Stimulated activated CD8-positive, alpha-beta memory T cell treated with anti-CD3 and anti-CD28 coated beads, Interleukin-15, amount 100 ng/mL, for 24 hours (primary cell): ENCODE measurements around the gene FAM24B.
"Not testable (repeated sequence)": the region's sequence is repeated elsewhere in the genome, so short reads cannot be mapped to it uniquely, and the experiment has no call there.

ENCODE experiments used
- DNase-seq: peaks from one replicate; pipeline ENCODE4 v3.0.0-alpha.2; 2020; ENCODE audit warnings: low read depth

FAM24B gene, protein sequence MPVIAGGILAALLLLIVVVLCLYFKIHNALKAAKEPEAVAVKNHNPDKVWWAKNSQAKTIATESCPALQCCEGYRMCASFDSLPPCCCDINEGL

DNA sequence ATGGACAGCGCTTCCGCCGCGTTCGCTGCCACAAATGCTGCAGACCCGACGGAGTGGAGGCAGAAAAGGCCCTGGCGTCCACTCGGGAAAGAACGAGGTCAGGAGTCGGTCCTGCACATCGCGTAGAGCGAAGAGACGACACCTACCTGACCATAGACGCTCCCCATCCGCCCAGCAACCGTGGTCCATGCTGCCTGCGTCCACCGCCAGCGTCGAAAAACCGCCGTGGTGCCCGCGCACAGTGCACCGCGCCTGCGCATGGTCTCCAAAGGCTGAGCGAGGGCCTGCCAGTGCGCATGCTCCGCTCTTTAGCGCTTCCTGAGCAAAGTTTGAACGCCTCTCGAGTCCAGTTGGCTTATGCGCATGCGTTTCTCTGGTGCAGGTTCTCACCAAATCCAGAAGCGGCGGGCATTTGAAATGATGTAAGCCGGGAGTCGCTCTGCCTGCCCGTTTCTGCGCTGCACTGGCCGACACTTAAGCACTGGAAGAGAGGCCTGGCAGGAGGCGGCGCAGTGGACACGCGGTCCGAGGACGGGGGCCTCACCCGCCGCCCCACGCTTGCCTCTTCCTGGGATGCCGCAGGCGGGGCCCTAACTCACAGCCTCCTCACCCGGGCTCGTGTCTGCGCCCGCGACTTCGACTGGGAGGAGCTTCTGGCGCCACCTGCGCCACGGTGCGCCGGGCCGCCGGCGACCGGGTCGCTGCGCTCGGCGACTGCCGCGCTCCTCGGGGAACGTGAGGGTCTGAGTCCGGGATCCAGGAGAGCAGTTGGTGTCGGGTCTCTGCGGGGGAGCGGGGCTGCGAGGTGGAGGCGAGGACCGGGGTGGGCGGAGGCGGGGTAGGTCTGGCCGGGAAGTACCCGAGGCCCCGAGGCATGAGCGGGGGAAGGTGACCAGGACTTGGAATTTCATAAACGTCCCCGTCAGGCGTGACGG lies at the start of gene FAM24B:
FAM24B (minus strand) TSS at position 243 of the 935 bp plus-strand sequence. CDS start 29,066 bp downstream, outside the sequence.
- peak; percentile 80 for DNase-seq

DNA sequence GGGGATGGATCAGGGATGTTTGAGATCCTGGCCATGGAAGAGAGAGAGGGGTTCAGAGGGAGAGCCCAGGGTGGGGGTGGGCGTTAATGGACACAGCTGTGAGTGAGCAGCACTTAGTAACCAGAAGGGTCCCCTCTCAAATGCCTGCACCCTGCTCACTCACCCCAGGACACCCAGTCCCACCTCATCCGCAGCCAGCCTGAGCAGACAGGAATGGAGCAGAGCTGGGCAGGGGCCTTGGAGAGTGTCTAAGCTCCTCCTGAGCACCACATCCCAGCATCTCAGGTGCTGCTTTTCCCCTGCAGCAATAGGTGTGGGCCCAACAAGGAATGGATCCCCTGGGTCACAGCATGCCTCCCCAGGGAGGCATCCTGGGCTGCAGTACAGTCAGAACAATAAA lies 36.3 kb upstream of the FAM24B start:
- no peak for DNase-seq

DNA sequence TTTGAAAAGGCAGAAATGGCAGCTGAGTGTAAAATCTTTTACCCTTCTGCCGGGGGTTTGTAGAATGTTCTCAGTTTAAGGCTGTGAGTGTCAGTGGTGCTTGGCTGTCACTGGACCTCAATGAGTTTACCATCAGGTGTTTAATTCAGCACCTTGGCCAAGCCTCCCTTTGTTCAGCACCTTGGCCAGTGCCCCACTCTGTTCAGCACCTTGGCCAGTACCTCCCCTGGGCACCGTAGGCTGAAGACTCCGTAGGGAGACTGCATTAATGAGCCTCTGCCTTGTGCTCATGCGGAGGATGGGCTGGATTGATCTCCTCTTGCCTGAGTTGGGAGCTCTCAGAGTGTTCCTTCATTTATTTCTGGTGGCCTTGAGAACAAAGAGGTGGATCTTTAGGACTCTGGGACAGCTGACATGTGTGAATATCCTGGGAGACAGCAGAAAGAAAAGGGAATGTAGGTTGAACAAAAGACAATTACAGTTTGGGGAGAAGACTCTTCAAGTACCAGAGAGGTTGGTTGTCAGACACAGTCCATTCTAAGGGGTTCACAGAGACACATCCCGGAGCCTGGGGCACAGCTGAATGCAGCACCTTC lies 32.6 kb upstream of the FAM24B start:
- no peak for DNase-seq

DNA sequence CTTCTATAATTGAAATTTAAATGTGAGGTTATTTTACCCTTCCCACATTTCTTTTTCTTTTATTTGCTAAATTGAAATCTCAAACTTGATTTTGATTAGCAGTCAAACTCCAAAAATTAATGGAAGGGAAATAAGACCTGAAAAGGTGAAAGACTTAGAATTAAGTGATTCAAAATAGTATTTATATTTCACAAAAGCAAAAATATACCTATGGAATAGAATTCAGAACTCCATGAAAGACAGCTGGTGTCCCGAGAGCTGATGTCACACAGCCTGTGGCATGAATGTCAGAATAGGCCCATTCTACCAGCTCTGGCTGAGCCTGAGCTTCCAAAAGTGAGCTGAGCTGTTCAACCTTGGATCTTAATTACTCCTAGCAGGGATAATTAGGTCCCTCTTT lies 30.9 kb upstream of the FAM24B start, which contains the start of gene FAM24A:
FAM24A (plus strand) TSS at position 301 of the 400 bp plus-strand sequence. CDS start 1,025 bp downstream, outside the sequence.
- no peak for DNase-seq

DNA sequence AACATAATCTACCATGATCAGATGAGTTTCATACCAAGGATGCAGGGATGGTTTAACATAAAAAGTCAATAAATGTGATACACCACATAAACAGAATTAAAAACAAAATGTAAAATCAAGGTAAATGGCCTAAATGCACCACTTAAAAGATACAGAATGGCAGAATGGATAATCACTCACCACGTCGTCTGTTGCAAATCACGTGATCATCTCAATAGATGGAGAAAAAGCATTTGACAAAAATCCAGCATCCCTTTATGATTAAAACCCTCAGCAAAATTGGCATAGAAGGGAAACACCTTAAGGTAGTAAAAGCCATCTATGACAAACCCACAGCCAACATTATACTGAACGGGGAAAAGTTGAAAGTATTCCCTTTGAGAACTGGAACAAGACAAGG lies 24.5 kb upstream of the FAM24B start:
- DNase-seq, result not testable (repeated sequence)

DNA sequence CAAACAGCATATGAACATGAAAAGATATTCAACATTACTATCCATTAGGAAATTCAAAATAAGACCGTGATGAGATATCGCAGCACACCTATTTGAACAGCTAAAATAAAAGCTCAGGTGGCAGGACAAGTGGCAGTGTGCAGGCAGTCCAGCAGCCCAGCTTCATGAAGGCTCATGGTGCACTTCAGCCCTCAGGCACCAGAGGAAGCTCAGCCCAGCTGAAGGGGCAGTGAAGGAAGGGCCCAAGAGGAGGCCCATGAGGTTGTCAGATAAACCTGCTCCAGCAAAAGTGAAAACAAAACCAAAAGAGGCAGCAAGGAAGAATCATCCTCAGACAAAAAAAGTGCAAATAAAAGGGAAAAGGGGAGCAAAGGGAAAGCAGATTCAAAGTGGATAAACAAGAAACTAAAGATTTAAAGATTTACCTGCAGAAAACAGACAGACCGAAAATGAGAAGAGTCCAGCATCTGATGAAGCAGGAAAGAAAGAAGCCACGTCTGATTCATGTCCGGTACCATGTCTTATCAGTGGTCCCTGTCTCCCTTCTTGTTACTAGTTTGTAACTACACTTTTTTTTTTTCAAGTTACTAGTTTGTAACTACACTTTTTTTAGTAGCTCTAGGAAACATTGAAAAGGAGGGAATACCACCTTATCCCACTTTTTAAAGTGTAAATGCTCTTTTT lies 15.0 kb upstream of the FAM24B start:
- DNase-seq, result no peak

DNA sequence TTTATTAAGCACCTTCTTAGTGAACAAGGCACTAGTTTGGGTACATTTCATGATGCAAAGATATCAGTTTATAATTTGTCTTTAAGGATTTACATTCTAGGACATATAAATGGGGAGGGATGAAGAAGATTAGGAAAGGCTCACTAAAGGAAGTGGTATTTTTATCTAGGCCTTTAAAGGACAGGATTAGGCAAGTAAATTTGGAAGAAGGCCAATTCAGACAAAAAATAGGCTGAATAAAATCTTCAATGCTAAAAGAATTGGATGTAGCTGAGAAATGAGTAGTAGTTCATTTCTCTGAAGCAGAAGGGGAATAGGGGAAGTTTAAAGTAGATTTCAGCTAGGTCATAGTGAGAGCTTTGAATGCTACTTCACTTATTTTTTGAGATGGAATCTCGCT lies 4.8 kb upstream of the FAM24B start:
- DNase-seq, result no peak

DNA sequence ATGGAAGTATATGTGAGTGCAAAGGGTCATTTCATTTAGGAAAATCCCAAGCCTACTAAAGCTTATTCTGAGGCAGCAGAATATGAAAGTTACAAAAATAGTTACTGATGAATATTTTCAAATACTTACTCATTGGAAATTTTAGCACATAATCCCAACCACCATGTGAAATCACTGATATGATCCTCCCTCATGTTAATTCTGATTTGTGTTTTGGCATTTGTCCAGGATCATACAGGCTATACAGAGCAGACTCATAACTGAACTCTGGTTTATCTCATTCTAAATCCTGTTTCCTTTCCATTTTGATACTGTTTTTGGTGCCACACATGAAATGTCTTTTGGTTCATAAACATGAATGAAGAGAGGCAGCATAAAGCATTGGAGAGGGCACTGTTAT lies 3.4 kb upstream of the FAM24B start:
- no peak for DNase-seq

DNA sequence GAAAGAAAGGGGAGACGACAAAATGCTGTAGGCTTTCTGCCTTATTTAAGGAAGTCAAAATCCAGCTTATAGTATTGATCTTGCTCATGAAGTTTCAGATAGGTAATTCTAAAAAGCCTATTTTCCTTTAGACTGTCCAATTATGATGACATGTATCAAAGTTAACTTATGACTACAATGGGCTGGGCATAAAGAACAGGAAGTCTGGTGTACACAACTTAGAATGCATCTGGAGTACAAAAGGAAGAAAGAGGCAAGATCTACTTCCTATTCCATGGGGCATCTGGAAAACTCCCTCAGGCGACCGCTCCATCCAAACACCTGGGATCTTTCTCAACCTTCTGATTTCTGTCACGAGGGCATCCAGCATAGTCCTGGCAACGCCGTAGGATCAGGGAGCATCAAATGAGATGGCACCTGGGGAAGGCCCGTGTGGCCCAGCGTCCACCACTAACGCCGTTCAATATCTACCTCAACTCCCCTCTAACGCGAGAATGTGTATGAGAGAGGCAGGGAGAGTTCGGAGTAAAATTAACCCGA lies 512 bp downstream of the FAM24B start:
- DNase-seq, result no peak

DNA sequence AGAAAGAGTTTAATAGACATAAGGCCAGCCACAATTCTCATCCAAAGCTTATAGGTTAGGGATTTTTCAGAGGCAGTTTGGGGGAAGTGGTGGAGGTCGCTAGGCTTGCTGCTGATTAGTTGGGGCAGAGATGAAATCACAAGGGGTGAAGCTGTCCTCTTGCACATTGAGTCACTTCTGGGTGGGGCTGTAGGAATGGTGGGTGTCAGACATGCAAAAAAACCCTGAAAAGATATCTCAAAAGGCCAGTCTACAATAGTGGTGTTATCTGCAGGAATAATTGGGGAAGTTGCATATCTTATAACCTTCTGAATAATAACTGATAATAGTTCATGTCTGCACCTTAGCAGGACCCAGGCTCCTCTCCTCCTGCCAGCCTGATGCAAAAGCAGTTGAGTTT lies 2.1 kb downstream of the FAM24B start:
- no peak for DNase-seq

DNA sequence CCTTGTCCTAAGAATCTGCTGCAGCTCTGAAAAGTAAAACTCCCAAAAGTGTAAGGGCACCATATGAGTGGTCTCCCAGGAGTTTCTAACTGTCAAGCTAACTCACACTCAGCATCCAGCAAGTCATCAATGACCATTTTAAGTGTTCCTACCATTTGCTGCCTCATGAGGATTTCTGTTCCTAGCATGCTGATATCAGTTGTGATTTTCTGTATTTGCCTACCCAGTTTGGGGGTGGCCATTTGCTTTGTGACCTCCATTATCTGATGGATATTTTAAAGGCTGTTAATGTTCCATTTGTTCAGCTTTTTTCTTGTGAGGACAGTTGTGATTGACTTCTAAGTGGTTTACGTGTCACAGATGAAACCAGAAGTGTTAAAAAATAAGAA lies 2.9 kb downstream of the FAM24B start:
- no peak for DNase-seq

DNA sequence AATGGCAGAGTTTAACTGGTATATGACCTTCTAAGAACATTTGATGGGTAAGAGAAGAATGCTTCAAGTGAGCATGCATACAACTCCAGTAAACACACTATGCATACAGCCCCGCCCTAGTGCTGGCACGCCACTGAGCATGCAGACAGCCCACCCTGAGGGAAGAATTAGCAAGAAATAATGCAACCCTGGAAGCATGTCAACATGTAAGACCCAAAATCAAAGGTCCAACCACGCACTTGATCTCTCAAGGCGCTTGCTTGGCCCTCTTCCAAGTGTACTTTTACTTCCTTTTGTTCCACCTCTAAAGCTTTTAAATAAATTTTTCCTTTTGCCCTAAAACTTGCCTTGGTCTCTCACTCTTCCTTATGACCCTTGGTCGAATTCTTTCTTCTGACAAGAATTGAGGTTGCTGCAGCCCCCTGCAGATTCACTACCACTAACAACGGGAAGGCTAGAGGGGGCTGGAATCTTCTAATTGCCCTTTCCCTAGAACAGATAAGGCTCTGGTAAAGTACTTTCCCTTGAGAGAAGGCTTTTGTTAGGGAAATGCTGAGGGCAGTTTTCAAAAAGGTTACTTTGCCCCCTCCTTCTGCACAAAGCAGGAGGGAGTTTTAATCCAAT lies 3.4 kb downstream of the FAM24B start:
- no peak for DNase-seq

DNA sequence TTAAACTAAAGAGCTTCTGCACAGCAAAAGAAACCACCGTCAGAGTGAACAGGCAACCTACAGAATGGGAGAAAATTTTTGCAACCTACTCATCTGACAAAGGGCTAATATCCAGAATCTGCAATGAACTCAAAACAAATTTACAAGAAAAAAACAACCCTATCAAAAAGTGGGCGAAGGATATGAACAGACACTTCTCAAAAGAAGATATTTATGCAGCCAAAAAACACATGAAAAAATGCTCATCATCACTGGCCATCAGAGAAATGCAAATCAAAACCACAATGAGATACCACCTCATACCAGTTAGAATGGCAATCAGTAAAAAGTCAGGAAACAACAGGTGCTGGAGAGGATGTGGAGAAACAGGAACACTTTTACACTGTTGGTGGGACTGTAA lies 7.4 kb downstream of the FAM24B start:
- DNase-seq, result not testable (repeated sequence)

DNA sequence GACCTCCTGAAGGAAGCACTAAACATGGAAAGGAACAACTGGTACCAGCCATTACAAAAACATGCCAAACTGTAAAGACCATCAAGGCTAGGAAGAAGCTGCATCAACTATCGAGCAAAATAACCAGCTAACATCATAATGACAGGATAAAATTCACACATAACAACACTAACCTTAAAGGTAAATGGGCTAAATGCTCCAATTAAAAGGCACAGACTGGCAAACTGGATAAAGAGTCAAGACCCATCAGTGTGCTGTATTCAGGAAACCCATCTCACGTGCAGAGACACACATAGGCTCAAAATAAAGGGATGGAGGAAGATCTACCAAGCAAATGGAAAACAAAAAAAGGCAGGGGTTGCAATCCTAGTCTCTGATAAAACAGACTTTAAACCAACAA lies 10.6 kb downstream of the FAM24B start:
- not testable (repeated sequence) for DNase-seq

DNA sequence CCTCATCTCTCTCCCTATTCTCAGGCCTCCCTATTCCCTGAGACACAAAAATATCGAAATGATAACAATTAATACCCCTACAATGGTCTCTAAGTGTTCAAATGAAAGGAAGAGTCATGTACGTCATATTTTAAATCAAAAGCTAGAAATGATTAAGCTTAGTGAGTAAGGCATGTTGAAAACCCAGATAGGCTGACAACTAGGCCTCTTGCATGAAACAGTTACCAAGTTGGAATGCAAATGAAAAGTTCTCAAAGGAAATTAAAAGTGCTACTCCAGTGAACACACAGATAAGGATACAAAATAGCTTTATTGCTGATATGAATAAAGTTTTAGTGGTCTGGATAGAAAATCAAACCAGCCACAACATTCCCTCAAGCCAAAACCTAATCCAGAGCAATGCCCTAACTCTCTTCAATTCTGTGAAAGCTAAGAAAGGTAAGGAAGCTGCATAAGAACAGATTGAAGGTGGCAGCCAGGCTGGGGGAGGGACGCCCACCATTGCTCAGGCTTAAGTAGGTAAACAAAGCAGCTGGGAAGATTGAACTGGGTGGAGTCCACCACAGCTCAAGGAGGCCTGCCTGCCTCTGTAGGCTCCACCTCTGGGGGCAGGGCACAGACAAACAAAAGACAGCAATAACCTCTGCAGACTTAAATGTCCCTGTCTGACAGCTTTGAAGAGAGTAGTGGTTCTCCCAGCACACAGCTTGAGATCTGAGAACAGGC lies 12.5 kb downstream of the FAM24B start:
- not testable (repeated sequence) for DNase-seq

DNA sequence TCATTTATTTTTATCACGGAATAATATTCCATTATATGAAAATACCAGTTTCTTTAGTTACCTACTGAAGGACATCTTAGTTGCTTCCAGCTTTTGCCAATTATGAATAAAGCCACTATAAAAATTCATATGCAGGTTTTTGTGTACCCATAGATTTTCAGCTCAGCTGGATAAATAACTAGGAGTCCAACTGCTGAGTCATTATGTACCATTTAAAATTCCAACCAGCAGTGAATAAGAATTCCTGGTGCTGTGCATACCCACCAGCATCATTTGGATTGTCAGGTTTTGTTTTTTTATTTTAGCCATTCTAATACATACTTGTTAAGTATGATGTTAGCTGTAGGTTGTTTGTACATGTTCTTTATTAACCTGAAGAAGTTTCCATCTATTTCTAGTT lies 14.5 kb downstream of the FAM24B start:
- no peak for DNase-seq

DNA sequence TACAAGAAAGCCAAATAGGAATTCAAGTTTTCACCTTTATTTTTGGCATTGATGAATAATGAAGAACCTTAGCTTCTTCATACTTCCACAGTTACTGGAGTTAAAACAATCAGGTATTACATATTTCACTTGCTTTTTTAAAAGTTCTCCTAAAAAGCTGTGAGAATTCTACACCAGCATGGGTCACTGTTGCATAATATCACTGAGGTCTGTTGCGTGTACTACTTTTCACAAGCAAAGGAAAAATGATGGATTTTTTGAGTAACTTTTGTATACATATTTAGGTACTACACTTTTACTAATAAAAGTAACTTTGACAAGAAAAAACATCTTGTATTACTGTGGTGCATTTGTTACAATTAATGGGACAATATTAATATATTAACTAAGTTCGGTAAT lies 15.2 kb downstream of the FAM24B start:
- no peak for DNase-seq

DNA sequence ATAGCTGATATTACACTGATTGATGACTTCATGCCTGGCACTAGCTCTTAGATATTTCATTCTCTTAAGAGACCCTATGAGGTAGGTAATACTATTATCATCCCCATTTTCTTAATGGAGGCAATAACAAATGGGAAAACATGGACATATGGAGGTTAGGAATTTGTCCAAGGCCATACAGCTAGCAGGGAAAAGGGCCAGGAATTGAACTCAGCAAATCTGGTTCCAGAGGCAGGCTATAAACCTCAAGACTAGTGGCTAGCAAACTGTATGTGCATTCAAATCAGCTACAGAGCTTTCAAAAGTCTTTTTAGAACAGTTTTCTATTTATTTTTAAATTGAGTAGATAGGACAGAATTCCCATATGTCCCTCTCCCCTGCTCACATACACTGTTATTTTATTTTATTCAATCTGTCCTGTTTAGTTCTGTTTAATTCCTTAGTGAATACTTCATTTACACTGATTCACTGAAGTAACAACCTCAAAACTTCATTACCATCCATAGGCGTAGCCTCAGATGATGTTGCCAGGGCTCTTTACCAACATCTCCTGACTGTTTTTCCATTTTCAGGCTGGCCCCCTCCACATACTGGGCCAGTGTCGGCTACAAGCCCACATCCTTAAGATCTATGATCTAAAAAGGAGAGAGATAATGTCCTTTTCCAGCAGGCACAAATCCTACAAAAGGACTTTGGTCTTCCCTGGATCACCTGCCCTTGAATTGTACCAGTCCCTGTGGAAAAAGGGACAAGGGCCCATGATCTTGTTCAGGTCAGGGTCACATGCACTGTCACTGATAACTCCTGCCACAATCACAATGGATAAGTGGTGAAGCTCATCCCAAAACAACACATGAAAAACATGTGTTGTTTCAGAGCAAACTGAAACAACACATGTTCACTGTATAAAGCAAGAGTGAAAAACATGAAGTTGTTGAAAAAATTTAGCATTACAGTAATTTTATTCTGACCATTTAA lies 15.9 kb downstream of the FAM24B start:
- DNase-seq, result no peak

DNA sequence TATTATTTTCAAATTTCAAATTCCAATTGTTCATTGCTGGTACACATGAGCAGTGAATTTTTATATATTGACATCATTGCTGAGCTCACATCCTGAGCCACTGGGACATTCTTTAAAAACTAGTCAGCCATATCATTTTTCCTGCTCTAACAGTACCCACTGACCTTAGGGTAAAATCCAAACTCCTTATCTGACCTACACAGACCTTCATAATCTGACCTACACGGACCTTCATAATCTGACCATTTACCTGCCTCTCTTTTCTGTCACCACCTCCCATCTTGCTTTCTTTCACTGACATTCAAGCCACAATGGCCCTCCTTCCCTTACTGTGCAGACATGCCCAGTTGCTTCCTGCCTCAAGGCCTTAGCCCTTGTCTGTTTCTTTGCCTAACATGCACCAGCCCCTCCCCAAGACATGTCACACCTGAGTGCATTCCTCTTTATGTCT lies 17.6 kb downstream of the FAM24B start:
- no peak for DNase-seq

DNA sequence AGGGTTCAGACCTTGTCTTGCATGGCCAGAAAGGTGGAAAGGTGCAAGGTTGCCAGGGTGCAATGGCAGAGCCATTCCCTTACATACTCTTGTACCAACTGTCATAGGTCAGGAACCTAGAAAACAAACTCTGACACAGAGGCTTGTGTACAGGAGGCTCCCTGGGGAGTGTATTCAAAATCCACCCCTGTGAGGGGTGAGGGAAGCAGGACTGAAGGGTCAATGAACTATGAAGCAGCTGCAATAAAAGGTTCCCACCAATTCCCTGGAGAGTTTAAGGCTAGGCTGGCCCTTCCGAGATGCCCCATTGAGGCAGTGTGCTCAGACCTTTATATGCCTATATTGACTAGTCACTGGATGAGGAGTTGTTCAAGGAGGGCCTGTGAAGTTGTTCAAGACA lies 19.9 kb downstream of the FAM24B start:
- no peak for DNase-seq
